A549 treated with CpdA at 1 μM for 4 hours (cell line): ENCODE measurements around the gene CACNA2D3. TPM values are rescaled to one million over a fixed set of nuclear protein-coding genes. Genes with fewer than 3 reads are reported as not detected.

Source experiments
- total RNA-seq: library from RNA; stranded (reverse); fragments of 200-300 nt; extraction: Qiagen RNA extraction; gene quantifications from 5 replicates; pipeline ENCODE4 v1.2.3, GENCODE V29; 2022; ENCODE audit warnings: low read depth

Gene CACNA2D3
- total RNA-seq: 0.02 TPM in 1 of 5 replicates, not detected in the others

GRCh38 chr3:54122324-54123002 is at the start of gene CACNA2D3:
TSS of gene CACNA2D3 (plus strand) at chr3:54122552.

GRCh38 chr3:54928046-54928770 is 805.9 kb downstream of the CACNA2D3 start, which contains the start of gene LRTM1:
TSS of gene LRTM1 (minus strand) at chr3:54928059. CDS start at chr3:54927911, 148 bp downstream.

Other genes with a start within 250 kb of the CACNA2D3 start
- 14.2 to 17.3 TPM (median 16.1 TPM) in 5 replicates for gene ACTR8, start 240.4 kb upstream of the CACNA2D3 start, total RNA-seq
- gene SELENOK, start 230.7 kb upstream of the CACNA2D3 start, total RNA-seq: 25.0 to 33.9 TPM (median 27.4 TPM) in 5 replicates